Endothelial cell of umbilical vein (primary cell): ENCODE results near the gene GLRX2. TPM values are rescaled to one million over a fixed set of nuclear protein-coding genes. Genes with fewer than 3 reads are reported as not detected.

Experiments used
- BruUV-seq: library from RNA; stranded (reverse); fragments of 400-500 nt; replicated peaks from 2 replicates; lab custom pipeline; 2021; lab: Mats Ljungman, UMichigan
- CTCF ChIA-PET: fragments of 300-600, 350-600 bp; sonication (Branson Sonifier 250); formaldehyde crosslinking; loops from one replicate; lab custom pipeline; 2021; ENCODE audit warnings: antibody characterized with exemption, inconsistent platforms; lab: Charles Lee
- POLR2A ChIA-PET: fragments of 300-600, 350-600 bp; sonication (Branson Sonifier 250); formaldehyde crosslinking; loops from one replicate; lab custom pipeline; 2021; ENCODE audit warnings: antibody characterized with exemption, inconsistent platforms; lab: Charles Lee
- DNase-seq: peaks from one replicate; pipeline ENCODE4 v3.0.0-alpha.2; 2011; ENCODE audit warnings: low read depth, low spot score
- FAIRE-seq: peaks from 2 replicates; lab custom pipeline; 2011; peaks lifted over from hg19 to GRCh38; lab: Jason Lieb, UNC
- H2AFZ ChIP-seq: 2 replicates; pipeline ENCODE4 v1.6.0; 2012; ENCODE audit warnings: low read depth, low read length, control low read depth, inconsistent platforms
- H3K27ac ChIP-seq: 2 replicates; pipeline ENCODE4 v1.5.1; 2011; ENCODE audit warnings: low read depth, mild to moderate bottlenecking, control low read depth, low read length, moderate library complexity; ENCODE audit not compliant: insufficient read depth
- H3K27me3 ChIP-seq, 2 experiments: 2 replicates each; pipeline versions ENCODE4 v1.6.0 to v1.6.1; 2011; ENCODE audit warnings: low read length in 2 of 2, mixed read lengths in 1 of 2; ENCODE audit not compliant: control insufficient read depth in 2 of 2, insufficient read depth in 2 of 2
- H3K36me3 ChIP-seq, 2 experiments: 2 replicates in 1 of 2; 3 replicates in 1 of 2; pipeline ENCODE4 v1.5.1; 2011; ENCODE audit warnings: low read length in 2 of 2, mild to moderate bottlenecking in 1 of 2, moderate library complexity in 1 of 2; ENCODE audit not compliant: control insufficient read depth in 2 of 2, insufficient read depth in 2 of 2; ENCODE audit errors: extremely low read depth in 1 of 2
- H3K4me1 ChIP-seq: 3 replicates; pipeline ENCODE4 v1.5.1; 2011; ENCODE audit warnings: mild to moderate bottlenecking, low read length; ENCODE audit not compliant: control insufficient read depth, insufficient read depth; ENCODE audit errors: extremely low read depth
- H3K4me2 ChIP-seq: 2 replicates; pipeline ENCODE4 v1.6.1; 2011; ENCODE audit warnings: low read length, control low read depth, mixed read lengths; ENCODE audit not compliant: insufficient read depth
- H3K4me3 ChIP-seq, 3 experiments: fragments of 200-600 bp in 1 of 3; sonication (generic), shearing (Covaris generic) in 1 of 3; replicated peaks in 1 of 3; 2 replicates each; pipeline ENCODE4 v1.5.1; 2011 to 2016; ENCODE audit warnings: control low read depth in 3 of 3, low read length in 3 of 3, mild to moderate bottlenecking in 2 of 3, inconsistent platforms in 1 of 3, low read depth in 1 of 3, moderate library complexity in 1 of 3; ENCODE audit not compliant: insufficient read depth in 1 of 3
- H3K79me2 ChIP-seq: 2 replicates; pipeline ENCODE4 v1.6.0; 2012; ENCODE audit warnings: low read length, inconsistent platforms; ENCODE audit not compliant: control insufficient read depth, insufficient read depth
- H3K9ac ChIP-seq: replicated peaks from 2 replicates; pipeline ENCODE3; 2011; ENCODE audit warnings: low read length, control low read depth; ENCODE audit not compliant: insufficient read depth; ENCODE audit errors: extremely low read depth
- H3K9me1 ChIP-seq: replicated peaks from 3 replicates; pipeline ENCODE4 v1.6.0; 2011; ENCODE audit warnings: mild to moderate bottlenecking, low read length; ENCODE audit not compliant: control insufficient read depth, insufficient read depth; ENCODE audit errors: extremely low read depth
- H3K9me3 ChIP-seq: replicated peaks from 2 replicates; pipeline ENCODE4 v1.5.1; 2012; ENCODE audit warnings: low read length, inconsistent platforms; ENCODE audit not compliant: control insufficient read depth, insufficient read depth
- H4K20me1 ChIP-seq: replicated peaks from 2 replicates; pipeline ENCODE3; 2011; ENCODE audit warnings: mild to moderate bottlenecking, low read length; ENCODE audit not compliant: control insufficient read depth, insufficient read depth; ENCODE audit errors: extremely low read depth
- EZH2 ChIP-seq: IDR thresholded peaks from 2 replicates; pipeline ENCODE4 v1.6.1; 2012; ENCODE audit warnings: borderline replicate concordance, low read depth, mild to moderate bottlenecking, moderate library complexity, low read length, inconsistent platforms; ENCODE audit not compliant: severe bottlenecking
- FOS ChIP-seq: IDR thresholded peaks from 2 replicates; pipeline ENCODE4 v1.6.1; 2011; ENCODE audit warnings: mild to moderate bottlenecking, low read length, moderate library complexity, borderline replicate concordance; ENCODE audit not compliant: insufficient read depth
- GATA2 ChIP-seq: IDR thresholded peaks from 2 replicates; pipeline ENCODE4 v1.7.0; 2011; ENCODE audit warnings: low read depth, mild to moderate bottlenecking, moderate library complexity, mixed read lengths, low read length; ENCODE audit not compliant: insufficient read length, insufficient read depth
- JUN ChIP-seq: IDR thresholded peaks from 2 replicates; pipeline ENCODE4 v1.6.1; 2011; ENCODE audit warnings: borderline replicate concordance, low read depth; ENCODE audit not compliant: insufficient read length, insufficient read depth
- MYC ChIP-seq: IDR thresholded peaks from one replicate; pipeline ENCODE4 v1.6.1; 2011; ENCODE audit warnings: mild to moderate bottlenecking, low read depth, low read length
- POLR2A ChIP-seq: IDR thresholded peaks from 2 replicates; pipeline ENCODE4 v1.6.1; 2012; ENCODE audit warnings: low read depth, mild to moderate bottlenecking, control low read depth, low read length
- POLR2AphosphoS5 ChIP-seq: IDR thresholded peaks from 2 replicates; pipeline ENCODE4 v1.6.1; 2012; ENCODE audit warnings: low read depth, mild to moderate bottlenecking, control low read depth, low read length, moderate library complexity; ENCODE audit not compliant: insufficient read depth
- dilution Hi-C: fragments of 300-500 bp; cut with MboI; formaldehyde crosslinking; loops from one replicate; pipeline ENCODE4 v1.15.0; 2019; ENCODE audit warnings: low sequenced_read_pairs; ENCODE audit not compliant: extremely low pct_ligation_motif_present
- intact Hi-C: fragments of 100-400 bp; cut with micrococcal nuclease; formaldehyde crosslinking; loops from one replicate; pipeline ENCODE4 v1.10.0; 2022
- polyA plus RNA-seq, 4 experiments: library from polyadenylated mRNA; depleted of rRNA in 3 of 4; stranded (reverse) in 3 of 4; unstranded in 1 of 4; fragments of >200 nt; gene quantifications; 2 replicates each; pipeline versions ENCODE4 v1.2.1 to v1.2.3, GENCODE V29; 2011 to 2012; ENCODE audit warnings: missing spikeins in 1 of 4
- total RNA-seq: library from RNA; stranded (reverse); gene quantifications from 2 replicates; pipeline ENCODE4 v1.2.3, GENCODE V29; 2021
- TF ChIP-seq, protein P1 (sequence below): IDR thresholded peaks from 2 replicates; pipeline ENCODE4 v1.6.1; 2011; ENCODE audit not compliant: insufficient read depth, insufficient read length
- TF ChIP-seq, protein P2 (sequence below), 2 donors: IDR thresholded peaks; 1 replicate in 1 of 2; 2 replicates in 1 of 2; pipeline ENCODE4 v1.5.1; 2011; ENCODE audit warnings: low read length in 2 of 2, mild to moderate bottlenecking in 2 of 2, moderate library complexity in 2 of 2, control low read depth in 1 of 2, inconsistent platforms in 1 of 2, low read depth in 1 of 2; ENCODE audit not compliant: insufficient read depth in 1 of 2; ENCODE audit errors: extremely low read depth in 1 of 2

GLRX2 gene
- total and polyA plus RNA-seq, 2 donors (not counting 3 experiments of a cell fraction or from before 2014, with no cell fraction given) = 13.1 to 21.5 TPM

DNA sequence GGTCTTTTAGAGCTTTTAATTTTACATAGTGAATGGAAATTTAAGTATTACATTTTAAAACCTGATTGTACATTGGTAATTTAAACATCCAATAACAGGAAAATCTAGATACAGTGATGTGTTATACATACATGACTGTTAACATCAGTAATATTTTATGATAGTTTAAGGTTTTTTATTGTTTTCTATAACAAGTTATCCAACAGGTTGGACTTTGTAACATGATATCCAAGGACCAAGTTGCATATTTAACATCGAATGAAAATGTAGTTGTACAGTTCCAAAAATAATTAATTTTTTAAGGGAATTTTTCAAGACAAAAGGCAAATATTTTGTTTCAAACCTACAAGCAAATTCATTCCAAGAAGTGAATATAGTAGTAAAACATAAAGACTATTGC is 14.3 kb downstream of the GLRX2 start:
- Histone ChIP-seq H2AFZ (no peak overlapping the region), H3K9me3 (no peaks in the 10 kb centered on the region), H3K79me2 (no peaks in the 10 kb centered on the region), H3K27me3 (no peaks in the 10 kb centered on the region), H3K36me3 (peaks cover 1 to 2% of the 10 kb centered on the region in 2 experiments), H3K27ac (no peak overlapping the region), H3K4me1 (no peaks in the 10 kb centered on the region), H4K20me1 (no peaks in the 10 kb centered on the region), H3K9me1 (no peaks in the 10 kb centered on the region), H3K9ac (no peak overlapping the region), H3K4me2 (no peak overlapping the region), H3K4me3 (no peak overlapping the region)
- FAIRE-seq (no peak), DNase-seq (no peak)
- ChIA-PET CTCF (interaction anchor here (0.9 to 1.5 kb wide), 2 partner anchors 11 to 13 kb away, joined by 3 to 6 read pairs; no protein-coding TSS in a partner anchor), POLR2A (no interaction called here)
- no peak for TF ChIP-seq POLR2AphosphoS5
- intact Hi-C loops (no loop called here), dilution Hi-C loops (no loop called here)
- no TSS peak for BruUV-seq

DNA sequence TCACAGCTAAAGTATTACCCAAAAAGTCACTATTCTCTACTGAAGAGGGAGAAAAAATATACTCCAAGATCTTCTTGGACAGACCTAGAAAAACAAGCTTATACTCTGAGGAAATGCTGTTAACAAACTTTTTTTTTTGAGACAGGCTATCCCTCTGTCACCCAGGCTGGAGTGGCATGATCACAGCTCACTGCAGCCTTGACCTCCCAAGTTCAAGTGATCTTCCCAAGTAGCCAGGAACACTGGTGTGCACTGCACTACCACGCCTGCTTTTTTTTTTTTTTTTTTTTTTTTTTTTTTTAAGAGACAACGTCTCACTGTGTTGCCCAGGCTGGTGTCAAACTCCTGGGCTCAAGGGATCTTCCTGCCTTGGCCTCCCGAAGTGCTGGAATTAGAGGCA is 17.3 kb downstream of the GLRX2 start:
- FAIRE-seq (no peak), DNase-seq (no peak)
- Histone ChIP-seq H3K9me1 (no peaks in the 10 kb centered on the region), H3K27ac (no peak overlapping the region), H3K4me1 (no peaks in the 10 kb centered on the region), H2AFZ (no peak overlapping the region), H3K9ac (no peak overlapping the region), H3K9me3 (no peaks in the 10 kb centered on the region), H3K4me3 (no peak overlapping the region), H3K36me3 (peaks cover 5% of the 10 kb centered on the region in 2 experiments), H4K20me1 (no peaks in the 10 kb centered on the region), H3K4me2 (no peak overlapping the region), H3K27me3 (no peaks in the 10 kb centered on the region), H3K79me2 (no peaks in the 10 kb centered on the region)
- ChIA-PET CTCF (interaction anchor here (0.7 kb wide), 1 partner anchor 637 kb away, joined by 3 read pairs; no protein-coding TSS in a partner anchor), POLR2A (no interaction called here)
- no TSS peak for BruUV-seq
- dilution Hi-C loops = no loop called here
- no peak for TF ChIP-seq EZH2
- no peak for TF ChIP-seq POLR2A
- TF ChIP-seq POLR2AphosphoS5 = no peak
- no peak for TF ChIP-seq FOS
- TF ChIP-seq MYC = no peak
- TF ChIP-seq, protein P1, sequence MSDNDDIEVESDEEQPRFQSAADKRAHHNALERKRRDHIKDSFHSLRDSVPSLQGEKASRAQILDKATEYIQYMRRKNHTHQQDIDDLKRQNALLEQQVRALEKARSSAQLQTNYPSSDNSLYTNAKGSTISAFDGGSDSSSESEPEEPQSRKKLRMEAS = no peak
- TF ChIP-seq, protein P2, sequence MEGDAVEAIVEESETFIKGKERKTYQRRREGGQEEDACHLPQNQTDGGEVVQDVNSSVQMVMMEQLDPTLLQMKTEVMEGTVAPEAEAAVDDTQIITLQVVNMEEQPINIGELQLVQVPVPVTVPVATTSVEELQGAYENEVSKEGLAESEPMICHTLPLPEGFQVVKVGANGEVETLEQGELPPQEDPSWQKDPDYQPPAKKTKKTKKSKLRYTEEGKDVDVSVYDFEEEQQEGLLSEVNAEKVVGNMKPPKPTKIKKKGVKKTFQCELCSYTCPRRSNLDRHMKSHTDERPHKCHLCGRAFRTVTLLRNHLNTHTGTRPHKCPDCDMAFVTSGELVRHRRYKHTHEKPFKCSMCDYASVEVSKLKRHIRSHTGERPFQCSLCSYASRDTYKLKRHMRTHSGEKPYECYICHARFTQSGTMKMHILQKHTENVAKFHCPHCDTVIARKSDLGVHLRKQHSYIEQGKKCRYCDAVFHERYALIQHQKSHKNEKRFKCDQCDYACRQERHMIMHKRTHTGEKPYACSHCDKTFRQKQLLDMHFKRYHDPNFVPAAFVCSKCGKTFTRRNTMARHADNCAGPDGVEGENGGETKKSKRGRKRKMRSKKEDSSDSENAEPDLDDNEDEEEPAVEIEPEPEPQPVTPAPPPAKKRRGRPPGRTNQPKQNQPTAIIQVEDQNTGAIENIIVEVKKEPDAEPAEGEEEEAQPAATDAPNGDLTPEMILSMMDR (IDR thresholded peaks at IDR 0.05; ENCODE audit: extremely low read depth in 1 of 2, insufficient read depth in 1 of 2, low read depth in 1 of 2, low read length in 2 of 2) = no peak
- no peak for TF ChIP-seq GATA2
- TF ChIP-seq JUN = no peak
- intact Hi-C loops = no loop called here
